ENCODE data around the gene KRTAP3-2. TPM values are rescaled to one million over a fixed set of nuclear protein-coding genes. Genes with fewer than 3 reads are reported as not detected.

KRTAP3-2 gene
- total RNA-seq, 1 donor from 2014 or later = not detected

DNA sequence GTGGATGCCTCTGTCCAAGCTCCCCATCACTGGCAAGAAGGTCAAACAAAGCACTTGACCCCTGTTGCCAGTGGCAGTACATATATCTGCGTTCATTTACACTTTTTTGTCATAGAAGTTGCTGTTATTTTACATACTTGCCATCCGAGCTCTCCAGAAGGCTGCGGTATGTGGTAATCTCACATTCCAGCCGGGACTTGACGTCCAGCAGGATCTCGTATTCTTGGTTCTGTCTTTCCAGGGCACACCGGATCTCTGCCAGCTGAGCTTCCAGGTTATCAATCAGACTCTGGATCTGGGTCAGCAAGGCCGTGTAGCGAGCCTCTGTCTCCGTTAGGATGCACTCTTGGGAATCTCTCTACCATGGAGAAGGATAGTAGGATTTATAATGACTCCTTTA, 39.6 kb downstream of the KRTAP3-2 start:
- H3K27ac Mint-ChIP-seq = no peak overlapping the region
- no peak for DNase-seq
- ChIA-PET CTCF (no interaction called here), POLR2A (interaction anchor here (0.7 kb wide), 1 partner anchor 9 kb away, joined by 4 read pairs; no protein-coding TSS in a partner anchor)
- no peaks in the 10 kb centered on the region for H3K36me3 Mint-ChIP-seq (ENCODE audit: low read depth)
- peaks cover 14% of the 10 kb centered on the region for H3K27me3 Mint-ChIP-seq
- intact Hi-C loops (cut with micrococcal nuclease) = no loop called here
- ATAC-seq (ENCODE audit: low read depth) = no peak
- no peak overlapping the region for H3K4me3 Mint-ChIP-seq
- H3K4me1 Mint-ChIP-seq = no peaks in the 10 kb centered on the region
- TF ChIP-seq, protein P1, sequence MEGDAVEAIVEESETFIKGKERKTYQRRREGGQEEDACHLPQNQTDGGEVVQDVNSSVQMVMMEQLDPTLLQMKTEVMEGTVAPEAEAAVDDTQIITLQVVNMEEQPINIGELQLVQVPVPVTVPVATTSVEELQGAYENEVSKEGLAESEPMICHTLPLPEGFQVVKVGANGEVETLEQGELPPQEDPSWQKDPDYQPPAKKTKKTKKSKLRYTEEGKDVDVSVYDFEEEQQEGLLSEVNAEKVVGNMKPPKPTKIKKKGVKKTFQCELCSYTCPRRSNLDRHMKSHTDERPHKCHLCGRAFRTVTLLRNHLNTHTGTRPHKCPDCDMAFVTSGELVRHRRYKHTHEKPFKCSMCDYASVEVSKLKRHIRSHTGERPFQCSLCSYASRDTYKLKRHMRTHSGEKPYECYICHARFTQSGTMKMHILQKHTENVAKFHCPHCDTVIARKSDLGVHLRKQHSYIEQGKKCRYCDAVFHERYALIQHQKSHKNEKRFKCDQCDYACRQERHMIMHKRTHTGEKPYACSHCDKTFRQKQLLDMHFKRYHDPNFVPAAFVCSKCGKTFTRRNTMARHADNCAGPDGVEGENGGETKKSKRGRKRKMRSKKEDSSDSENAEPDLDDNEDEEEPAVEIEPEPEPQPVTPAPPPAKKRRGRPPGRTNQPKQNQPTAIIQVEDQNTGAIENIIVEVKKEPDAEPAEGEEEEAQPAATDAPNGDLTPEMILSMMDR (IDR thresholded peaks at IDR 0.05) = no peak
- H3K9me3 Mint-ChIP-seq = no peaks in the 10 kb centered on the region

DNA sequence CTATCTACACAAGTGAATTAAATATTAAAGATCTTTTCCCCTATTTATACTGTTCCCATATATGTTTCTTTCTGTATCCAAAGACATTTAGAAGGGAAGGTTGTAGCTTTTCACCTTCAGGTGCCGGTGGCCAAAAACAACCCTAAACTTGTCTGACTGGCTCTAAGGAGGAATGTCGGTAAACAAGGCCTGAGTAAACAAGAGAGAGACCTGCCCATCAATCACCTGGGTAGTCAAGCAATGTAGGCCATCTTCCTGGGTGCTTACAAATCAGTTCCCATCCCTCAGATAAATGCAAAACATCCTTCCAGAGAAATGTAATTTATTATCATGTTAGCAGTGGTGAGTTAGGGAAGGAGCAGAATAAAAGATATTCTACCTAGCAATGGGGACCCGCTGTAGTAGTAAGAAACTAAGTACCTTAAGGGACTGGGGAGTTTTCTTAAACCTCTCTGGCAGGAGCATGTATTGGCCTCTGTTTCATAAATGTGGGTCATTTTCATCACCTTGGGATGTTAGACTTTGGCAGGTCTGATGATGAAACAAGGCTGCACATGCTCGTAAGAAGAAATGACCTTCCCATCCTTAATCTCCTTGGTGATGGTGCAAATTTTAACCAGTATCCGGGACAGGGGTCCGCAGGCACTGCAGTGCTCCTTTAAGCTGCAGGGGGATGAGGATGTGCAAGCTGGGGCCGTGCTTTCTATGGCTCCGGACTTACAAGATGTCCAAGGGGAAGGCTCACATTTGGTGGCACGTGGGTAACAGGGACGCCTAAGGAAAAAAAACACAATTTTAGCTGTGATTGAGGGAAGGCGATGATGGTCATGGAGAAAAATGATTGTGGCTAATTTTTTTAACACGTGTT, 41.4 kb downstream of the KRTAP3-2 start:
- no peaks in the 10 kb centered on the region for H3K36me3 Mint-ChIP-seq (ENCODE audit: low read depth)
- no peak for ATAC-seq (ENCODE audit: low read depth)
- TF ChIP-seq, protein P1 (IDR thresholded peaks at IDR 0.05) = no peak
- no peaks in the 10 kb centered on the region for H3K4me1 Mint-ChIP-seq
- ChIA-PET CTCF (no interaction called here), POLR2A (no interaction called here)
- H3K4me3 Mint-ChIP-seq = no peak overlapping the region
- H3K27me3 Mint-ChIP-seq = peaks cover 16% of the 10 kb centered on the region
- no peak overlapping the region for H3K27ac Mint-ChIP-seq
- intact Hi-C loops (cut with micrococcal nuclease) = no loop called here
- DNase-seq = no peak
- H3K9me3 Mint-ChIP-seq = no peaks in the 10 kb centered on the region

DNA sequence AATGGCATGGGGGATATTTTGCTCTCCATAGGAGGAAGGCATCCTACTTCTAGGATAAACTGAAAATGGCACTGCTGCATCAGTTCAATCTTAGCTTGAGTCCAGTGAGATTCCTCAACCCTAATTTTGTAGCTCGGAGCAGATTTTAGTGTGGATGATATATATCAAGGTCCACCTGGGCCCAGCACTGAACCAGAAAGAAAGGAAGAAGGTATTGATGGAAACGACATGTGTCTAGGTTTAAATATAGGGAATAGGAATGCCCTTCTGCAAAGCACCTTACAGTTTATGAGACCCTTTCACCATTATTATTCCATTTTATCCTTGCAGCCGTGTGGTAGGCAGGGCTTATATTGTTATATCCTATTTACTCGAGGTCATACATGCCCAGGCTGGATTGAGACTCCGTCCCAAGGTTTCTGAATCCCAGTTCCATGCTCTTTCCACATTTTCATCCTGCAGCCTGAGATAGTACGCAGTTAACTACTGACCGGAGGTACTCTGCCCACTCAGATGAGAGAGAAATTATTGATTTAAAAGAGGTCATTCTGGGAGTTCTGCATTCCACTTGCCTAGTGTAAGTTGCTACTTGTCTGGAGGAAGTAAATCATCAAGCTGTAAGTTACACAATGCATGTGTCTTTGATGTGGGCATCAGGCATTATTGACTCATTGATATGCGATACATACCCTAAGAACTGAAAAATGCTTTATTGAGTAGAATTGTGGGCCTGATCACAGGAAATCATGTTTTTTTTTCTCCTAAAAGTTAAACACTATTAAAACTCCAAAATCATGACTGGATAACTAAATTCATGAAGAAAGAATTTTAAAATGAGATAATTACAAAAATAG, 43.1 kb downstream of the KRTAP3-2 start:
- no peaks in the 10 kb centered on the region for H3K9me3 Mint-ChIP-seq
- ChIA-PET POLR2A (no interaction called here), CTCF (no interaction called here)
- TF ChIP-seq, protein P1 (IDR thresholded peaks at IDR 0.05) = no peak
- H3K27me3 Mint-ChIP-seq = peaks cover 11% of the 10 kb centered on the region
- no peak overlapping the region for H3K4me3 Mint-ChIP-seq
- H3K4me1 Mint-ChIP-seq = no peaks in the 10 kb centered on the region
- intact Hi-C loops (cut with micrococcal nuclease) = no loop called here
- no peak overlapping the region for H3K27ac Mint-ChIP-seq
- no peaks in the 10 kb centered on the region for H3K36me3 Mint-ChIP-seq (ENCODE audit: low read depth)
- ATAC-seq (ENCODE audit: low read depth) = no peak
- DNase-seq = no peak

DNA sequence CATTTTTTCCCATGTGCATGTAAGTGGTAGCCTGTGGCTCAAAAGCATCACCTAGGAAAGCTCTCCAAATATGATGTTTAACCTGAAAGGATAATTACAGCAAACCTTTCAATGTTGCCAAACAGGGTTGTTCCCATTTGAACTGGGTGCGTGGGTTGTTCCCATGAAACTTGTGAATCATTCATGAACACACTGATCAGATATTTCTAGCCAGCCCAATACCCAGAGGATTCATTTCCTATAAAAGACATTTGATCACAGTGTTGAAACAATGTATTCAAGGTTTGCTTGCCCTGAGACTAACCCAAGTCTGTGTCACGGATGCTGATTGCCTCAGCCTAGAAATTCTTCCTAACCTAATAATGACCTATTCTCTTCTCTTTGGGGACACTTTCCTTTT, 45.8 kb downstream of the KRTAP3-2 start:
- ChIA-PET CTCF (no interaction called here), POLR2A (no interaction called here)
- ATAC-seq (ENCODE audit: low read depth) (no peak), DNase-seq (no peak)
- Mint-ChIP-seq H3K4me1 (no peaks in the 10 kb centered on the region), H3K4me3 (no peak overlapping the region), H3K27me3 (peaks cover 28% of the 10 kb centered on the region), H3K36me3 (ENCODE audit: low read depth) (no peaks in the 10 kb centered on the region), H3K9me3 (no peaks in the 10 kb centered on the region), H3K27ac (no peak overlapping the region)
- TF ChIP-seq, protein P1 (IDR thresholded peaks at IDR 0.05) = no peak
- intact Hi-C loops (cut with micrococcal nuclease) = no loop called here

DNA sequence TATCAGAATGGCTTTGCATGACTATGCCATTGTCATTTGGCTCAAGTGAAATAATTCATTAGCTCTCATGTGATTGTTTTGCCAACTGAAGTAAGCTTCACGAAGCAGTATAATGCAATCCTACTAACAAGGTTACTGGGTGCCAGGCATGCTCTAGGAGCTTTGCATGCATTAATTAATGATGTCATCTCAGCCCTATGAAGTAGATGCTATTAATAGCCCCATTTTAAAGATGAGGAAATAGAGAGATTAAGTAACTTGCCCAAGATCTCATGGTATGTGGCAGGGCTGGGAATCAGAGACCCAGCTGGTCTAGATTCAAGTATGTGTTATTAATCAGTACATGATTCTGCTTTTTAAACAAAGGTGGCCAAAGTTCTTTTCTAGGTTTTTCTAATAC, 47.0 kb downstream of the KRTAP3-2 start:
- intact Hi-C loops (cut with micrococcal nuclease) = no loop called here
- Mint-ChIP-seq H3K36me3 (ENCODE audit: low read depth) (no peaks in the 10 kb centered on the region), H3K4me3 (no peak overlapping the region), H3K9me3 (no peaks in the 10 kb centered on the region), H3K4me1 (no peaks in the 10 kb centered on the region), H3K27ac (no peak overlapping the region), H3K27me3 (peaks cover 29% of the 10 kb centered on the region)
- CTCF ChIA-PET = no interaction called here
- DNase-seq (no peak), ATAC-seq (ENCODE audit: low read depth) (no peak)
- POLR2A ChIA-PET = no interaction called here
- TF ChIP-seq, protein P1 (IDR thresholded peaks at IDR 0.05) = no peak
